ENCODE results near the gene SLC35F4. TPM values are rescaled to one million over a fixed set of nuclear protein-coding genes. Genes with fewer than 3 reads are reported as not detected.
"Not testable (repeated sequence)": the region's sequence is repeated elsewhere in the genome, so short reads cannot be mapped to it uniquely, and the experiment has no call there.

The SLC35F4 gene
- polyA plus RNA-seq, 1 donor from 2014 or later: 21.0 TPM

DNA sequence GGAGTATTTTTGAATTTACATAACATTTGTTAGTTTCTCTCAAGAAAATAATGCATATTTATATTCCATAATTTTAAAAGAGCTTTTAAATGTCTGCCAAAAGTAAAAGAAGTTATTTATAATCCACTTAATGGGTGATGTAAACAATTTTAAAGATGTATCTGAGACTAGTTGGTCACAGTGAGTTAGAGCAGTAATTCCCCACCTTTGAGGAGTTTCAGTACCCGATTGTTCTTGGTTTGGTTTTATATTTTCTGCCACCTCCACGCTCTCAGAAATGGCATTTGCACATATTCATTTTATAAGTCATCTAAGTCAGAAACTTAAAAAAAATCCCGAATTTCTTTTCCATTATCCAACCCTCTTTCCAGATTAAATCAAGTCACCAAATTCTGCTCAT is 153.2 kb downstream of the SLC35F4 start:
- no peak overlapping the region for H2AFZ ChIP-seq (ENCODE audit: low read depth, low read length)
- H3K4me3 ChIP-seq (ENCODE audit: low read length): no peak overlapping the region
- no peaks in the 10 kb centered on the region for H3K27me3 ChIP-seq (ENCODE audit: insufficient read depth, low read depth, low read length)
- no peaks in the 10 kb centered on the region for H3F3A ChIP-seq (ENCODE audit: insufficient read depth, low read length, poor library complexity, severe bottlenecking)
- TF ChIP-seq RAD21 (conservative IDR thresholded peaks at IDR 0.05) (no peak), EZH2 (IDR thresholded peaks at IDR 0.05; ENCODE audit: borderline replicate concordance, insufficient read depth, low read length, poor library complexity, severe bottlenecking) (no peak), MXI1 (conservative IDR thresholded peaks at IDR 0.05; ENCODE audit: poor library complexity, severe bottlenecking) (no peak), TAF1 (IDR thresholded peaks at IDR 0.05; ENCODE audit: low read depth) (no peak), REST (IDR thresholded peaks at IDR 0.05; ENCODE audit: borderline replicate concordance) (no peak), EP300 (conservative IDR thresholded peaks at IDR 0.05; ENCODE audit: poor library complexity, severe bottlenecking) (no peak), POLR2AphosphoS5 (IDR thresholded peaks at IDR 0.05) (no peak), SMC3 (conservative IDR thresholded peaks at IDR 0.05; ENCODE audit: poor library complexity) (no peak)
- TF ChIP-seq, protein P1, sequence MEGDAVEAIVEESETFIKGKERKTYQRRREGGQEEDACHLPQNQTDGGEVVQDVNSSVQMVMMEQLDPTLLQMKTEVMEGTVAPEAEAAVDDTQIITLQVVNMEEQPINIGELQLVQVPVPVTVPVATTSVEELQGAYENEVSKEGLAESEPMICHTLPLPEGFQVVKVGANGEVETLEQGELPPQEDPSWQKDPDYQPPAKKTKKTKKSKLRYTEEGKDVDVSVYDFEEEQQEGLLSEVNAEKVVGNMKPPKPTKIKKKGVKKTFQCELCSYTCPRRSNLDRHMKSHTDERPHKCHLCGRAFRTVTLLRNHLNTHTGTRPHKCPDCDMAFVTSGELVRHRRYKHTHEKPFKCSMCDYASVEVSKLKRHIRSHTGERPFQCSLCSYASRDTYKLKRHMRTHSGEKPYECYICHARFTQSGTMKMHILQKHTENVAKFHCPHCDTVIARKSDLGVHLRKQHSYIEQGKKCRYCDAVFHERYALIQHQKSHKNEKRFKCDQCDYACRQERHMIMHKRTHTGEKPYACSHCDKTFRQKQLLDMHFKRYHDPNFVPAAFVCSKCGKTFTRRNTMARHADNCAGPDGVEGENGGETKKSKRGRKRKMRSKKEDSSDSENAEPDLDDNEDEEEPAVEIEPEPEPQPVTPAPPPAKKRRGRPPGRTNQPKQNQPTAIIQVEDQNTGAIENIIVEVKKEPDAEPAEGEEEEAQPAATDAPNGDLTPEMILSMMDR (IDR thresholded peaks at IDR 0.05; ENCODE audit: poor library complexity, severe bottlenecking): no peak
- no peaks in the 10 kb centered on the region for H3K9me2 ChIP-seq (ENCODE audit: insufficient read depth, low read length)
- H3K4me2 ChIP-seq (ENCODE audit: low read length): no peak overlapping the region
- H4K20me1 ChIP-seq (ENCODE audit: insufficient read depth): no peaks in the 10 kb centered on the region
- no peaks in the 10 kb centered on the region for H3K9me3 ChIP-seq (ENCODE audit: low read length)
- H3K27ac ChIP-seq (ENCODE audit: low read length): no peak overlapping the region
- no peaks in the 10 kb centered on the region for H3K36me3 ChIP-seq (ENCODE audit: insufficient read depth, low read length)
- no peaks in the 10 kb centered on the region for H3K79me2 ChIP-seq (replicated peaks; ENCODE audit: insufficient read depth, low read length)
- H3K9ac ChIP-seq (ENCODE audit: low read length): no peak overlapping the region

GRCh38 chr14:57712102-57712501 is 153.8 kb downstream of the SLC35F4 start:
- Histone ChIP-seq H3K9ac (ENCODE audit: low read length) (no peak overlapping the region), H3K9me3 (ENCODE audit: low read length) (no peaks in the 10 kb centered on the region), H4K20me1 (ENCODE audit: insufficient read depth) (no peaks in the 10 kb centered on the region), H3K9me2 (ENCODE audit: insufficient read depth, low read length) (no peaks in the 10 kb centered on the region), H3K4me2 (ENCODE audit: low read length) (no peak overlapping the region), H2AFZ (ENCODE audit: low read depth, low read length) (no peak overlapping the region), H3K27me3 (ENCODE audit: insufficient read depth, low read depth, low read length) (no peaks in the 10 kb centered on the region), H3K79me2 (replicated peaks; ENCODE audit: insufficient read depth, low read length) (no peaks in the 10 kb centered on the region), H3K4me3 (ENCODE audit: low read length) (no peak overlapping the region), H3F3A (ENCODE audit: insufficient read depth, low read length, poor library complexity, severe bottlenecking) (no peaks in the 10 kb centered on the region), H3K27ac (ENCODE audit: low read length) (no peak overlapping the region), H3K36me3 (ENCODE audit: insufficient read depth, low read length) (no peaks in the 10 kb centered on the region)
- no peak for TF ChIP-seq MXI1 (conservative IDR thresholded peaks at IDR 0.05; ENCODE audit: poor library complexity, severe bottlenecking)
- no peak for TF ChIP-seq EZH2 (IDR thresholded peaks at IDR 0.05; ENCODE audit: borderline replicate concordance, insufficient read depth, low read length, poor library complexity, severe bottlenecking)

GRCh38 chr14:57709909-57710308 is 156.0 kb downstream of the SLC35F4 start:
- Histone ChIP-seq H3K9ac (ENCODE audit: low read length) (no peak overlapping the region), H3K9me3 (ENCODE audit: low read length) (no peaks in the 10 kb centered on the region), H3K27ac (ENCODE audit: low read length) (no peak overlapping the region), H3K36me3 (ENCODE audit: insufficient read depth, low read length) (no peaks in the 10 kb centered on the region), H3K79me2 (replicated peaks; ENCODE audit: insufficient read depth, low read length) (no peaks in the 10 kb centered on the region), H3K4me3 (ENCODE audit: low read length) (no peak overlapping the region), H3F3A (ENCODE audit: insufficient read depth, low read length, poor library complexity, severe bottlenecking) (no peaks in the 10 kb centered on the region), H2AFZ (ENCODE audit: low read depth, low read length) (no peak overlapping the region), H3K9me2 (ENCODE audit: insufficient read depth, low read length) (no peaks in the 10 kb centered on the region), H4K20me1 (ENCODE audit: insufficient read depth) (no peaks in the 10 kb centered on the region), H3K4me2 (ENCODE audit: low read length) (no peak overlapping the region), H3K27me3 (ENCODE audit: insufficient read depth, low read depth, low read length) (no peaks in the 10 kb centered on the region)
- no peak for TF ChIP-seq POLR2AphosphoS5 (IDR thresholded peaks at IDR 0.05)
- TF ChIP-seq MXI1 (conservative IDR thresholded peaks at IDR 0.05; ENCODE audit: poor library complexity, severe bottlenecking): no peak
- no peak for TF ChIP-seq EZH2 (IDR thresholded peaks at IDR 0.05; ENCODE audit: borderline replicate concordance, insufficient read depth, low read length, poor library complexity, severe bottlenecking)
- TF ChIP-seq SMC3 (conservative IDR thresholded peaks at IDR 0.05; ENCODE audit: poor library complexity): no peak

- not testable (repeated sequence) for H3K9me3 ChIP-seq (ENCODE audit: low read length); H3K79me2 ChIP-seq (replicated peaks; ENCODE audit: insufficient read depth, low read length); H3K36me3 ChIP-seq (ENCODE audit: insufficient read depth, low read length); H3K27me3 ChIP-seq (ENCODE audit: insufficient read depth, low read depth, low read length); H3F3A ChIP-seq (ENCODE audit: insufficient read depth, low read length, poor library complexity, severe bottlenecking); H3K9ac ChIP-seq (ENCODE audit: low read length); H4K20me1 ChIP-seq (ENCODE audit: insufficient read depth); H3K27ac ChIP-seq (ENCODE audit: low read length); H3K4me3 ChIP-seq (ENCODE audit: low read length); H3K4me2 ChIP-seq (ENCODE audit: low read length); H3K9me2 ChIP-seq (ENCODE audit: insufficient read depth, low read length); H2AFZ ChIP-seq (ENCODE audit: low read depth, low read length)
Measured at GRCh38 chr14:57709086-57709485, 156.8 kb downstream of the SLC35F4 start.

Data from neural cell (in vitro differentiated cells).